A549 (cell line): Measurements from ENCODE around the gene ZNF652. TPM values are rescaled to one million over a fixed set of nuclear protein-coding genes. Genes with fewer than 3 reads are reported as not detected.

ENCODE experiments used
- ATAC-seq, 2 experiments: fragments of 200-7000 bp in 1 of 2; fragments of >200 bp in 1 of 2; cut with Nextera tagmentation in 1 of 2; cut with Tn5 transposase in 1 of 2; 3 replicates each; pipeline versions ENCODE4 v1.8.0 to v1.9.1; 2018 to 2020; ENCODE audit warnings: mild to moderate bottlenecking in 1 of 2, moderate library complexity in 1 of 2
- CTCF ChIA-PET: fragments of 300-600 bp; sonication (Branson Sonifier 250); formaldehyde crosslinking; extraction: SDS; loops from one replicate; lab custom pipeline; 2021; ENCODE audit warnings: antibody characterized with exemption, inconsistent platforms; lab: Yijun Ruan, JAX
- POLR2A ChIA-PET: fragments of 350-600 bp; formaldehyde crosslinking; extraction: SDS; loops from one replicate; lab custom pipeline; 2021; ENCODE audit warnings: antibody characterized with exemption, inconsistent platforms; lab: Yijun Ruan, JAX
- DNase-seq, 2 experiments: peaks; one replicate each; pipeline versions ENCODE4 v3.0.0 to v3.0.0-alpha.2; 2011 to 2016; ENCODE audit warnings: low read depth in 1 of 2, low spot score in 1 of 2
- FAIRE-seq: peaks from 2 replicates; lab custom pipeline; 2011; peaks lifted over from hg19 to GRCh38; lab: Jason Lieb, UNC
- H3K27ac ChIP-seq, 2 experiments: fragments of >200 bp; sonication (Bioruptor Twin); formaldehyde crosslinking; 3 replicates each; pipeline ENCODE4 v1.5.1; 2016 to 2017
- H3K4me1 ChIP-seq: fragments of >200 bp; sonication (Bioruptor Twin); formaldehyde crosslinking; 3 replicates; pipeline ENCODE4 v1.6.1; 2016
- H3K4me2 ChIP-seq: fragments of >200 bp; sonication (Bioruptor Twin); formaldehyde crosslinking; 3 replicates; pipeline ENCODE4 v1.6.1; 2016
- H3K4me3 ChIP-seq: fragments of >200 bp; sonication (Bioruptor Twin); formaldehyde crosslinking; 3 replicates; pipeline ENCODE4 v1.5.1; 2016
- H3K9me3 ChIP-seq: fragments of >200 bp; sonication (Bioruptor Twin); formaldehyde crosslinking; 3 replicates; pipeline ENCODE4 v1.6.1; 2016
- BHLHE40 ChIP-seq: IDR thresholded peaks from 2 replicates; pipeline ENCODE4 v1.6.1; 2012; ENCODE audit warnings: low read depth, low read length, inconsistent platforms
- CEBPB ChIP-seq, 2 experiments: fragments of >200 bp in 1 of 2; sonication (Bioruptor Twin) in 1 of 2; formaldehyde crosslinking in 1 of 2; IDR thresholded peaks; 2 replicates each; pipeline ENCODE4 v1.6.1; 2012 to 2016
- CHD2 ChIP-seq: fragments of 150-350 bp; IDR thresholded peaks from 2 replicates; pipeline ENCODE4 v1.6.1; 2014; ENCODE audit warnings: low read length; ENCODE audit not compliant: partially characterized antibody
- CHD4 ChIP-seq: fragments of 200-600 bp; sonication (generic); IDR thresholded peaks from 2 replicates; pipeline ENCODE4 v1.6.1; 2016; ENCODE audit warnings: antibody characterized with exemption, mild to moderate bottlenecking, borderline replicate concordance
- EP300 ChIP-seq, 2 experiments: fragments of >200 bp; sonication (Bioruptor Twin); formaldehyde crosslinking; IDR thresholded peaks; 2 replicates in 1 of 2; 3 replicates in 1 of 2; pipeline ENCODE4 v1.6.1; 2016 to 2017
- ESRRA ChIP-seq: fragments of 150-350 bp; IDR thresholded peaks from 2 replicates; pipeline ENCODE4 v1.6.1; 2014; ENCODE audit warnings: mild to moderate bottlenecking, low read length, borderline replicate concordance
- FOSL2 ChIP-seq, 2 experiments: fragments of 450-650 bp in 1 of 2; fragments of >200 bp in 1 of 2; sonication (Bioruptor Twin) in 1 of 2; formaldehyde crosslinking; IDR thresholded peaks; 2 replicates each; pipeline versions ENCODE4 v1.5.0 to v1.6.1; 2016 to 2020; ENCODE audit warnings: mild to moderate bottlenecking in 1 of 2, moderate library complexity in 1 of 2
- HEYL ChIP-seq: fragments of 250-450 bp; sonication (Bioruptor Pico); IDR thresholded peaks from 2 replicates; pipeline ENCODE4 v1.8.0; 2021; ENCODE audit warnings: mild to moderate bottlenecking, moderate library complexity
- HOXB5 ChIP-seq: fragments of 250-450 bp; sonication (Bioruptor Pico); IDR thresholded peaks from 2 replicates; pipeline ENCODE4 v1.5.0; 2020; ENCODE audit warnings: mild to moderate bottlenecking, moderate library complexity
- JUNB ChIP-seq: fragments of >200 bp; sonication (Bioruptor Twin); formaldehyde crosslinking; IDR thresholded peaks from 2 replicates; pipeline ENCODE4 v1.6.1; 2016
- PHF8 ChIP-seq: fragments of 200-600 bp; sonication (generic); IDR thresholded peaks from 2 replicates; pipeline ENCODE4 v1.6.1; 2016; ENCODE audit warnings: low read depth, mild to moderate bottlenecking, antibody characterized with exemption, moderate library complexity, borderline replicate concordance
- RARB ChIP-seq: fragments of 250-450 bp; sonication (Bioruptor Pico); IDR thresholded peaks from 2 replicates; pipeline ENCODE4 v1.8.0; 2021; ENCODE audit warnings: mild to moderate bottlenecking, moderate library complexity
- RNF2 ChIP-seq: fragments of 200-600 bp; sonication (generic); IDR thresholded peaks from 2 replicates; pipeline ENCODE4 v1.6.1; 2016; ENCODE audit warnings: low read depth, mild to moderate bottlenecking, antibody characterized with exemption, moderate library complexity, borderline replicate concordance
- SREBF2 ChIP-seq: fragments of 450-650 bp; IDR thresholded peaks from 2 replicates; pipeline ENCODE4 v1.6.1; 2014; ENCODE audit warnings: mild to moderate bottlenecking, moderate library complexity
- ZC3H11A ChIP-seq: fragments of 450-650 bp; IDR thresholded peaks from 2 replicates; pipeline ENCODE4 v1.6.1; 2014; ENCODE audit warnings: antibody characterized with exemption, mild to moderate bottlenecking
- ZFP36 ChIP-seq: fragments of 450-650 bp; IDR thresholded peaks from 2 replicates; pipeline ENCODE4 v1.6.1; 2014; ENCODE audit warnings: borderline replicate concordance; ENCODE audit not compliant: partially characterized antibody
- ZNF302 ChIP-seq: fragments of 250-450 bp; sonication (Bioruptor Pico); IDR thresholded peaks from 2 replicates; pipeline ENCODE4 v1.9.0; 2021; ENCODE audit warnings: inconsistent platforms, mild to moderate bottlenecking, moderate library complexity
- WGBS: methylation state at CpG from one replicate; pipeline ENCODE4 v1.1.6; 2017; ENCODE audit errors: missing lambda C conversion rate; 5-methylcytosine and 5-hydroxymethylcytosine counted together
- polyA plus RNA-seq, 4 experiments: library from polyadenylated mRNA; depleted of rRNA in 3 of 4; stranded (reverse); fragments of >200 nt; fragmentation: RNase III in 1 of 4; extraction: RNeasy Plus Mini Kit Qiagen cat#74134 plus additional on column Dnase treatment in 1 of 4; gene quantifications; 2 replicates in 3 of 4; 3 replicates in 1 of 4; pipeline ENCODE4 v1.2.3, GENCODE V29; 2011 to 2017
- TF ChIP-seq, protein P1 (sequence below): fragments of 150-350 bp; IDR thresholded peaks from 2 replicates; pipeline ENCODE4 v1.6.1; 2014; ENCODE audit warnings: low read depth, mild to moderate bottlenecking, low read length
- TF ChIP-seq, protein P2 (sequence below): fragments of >200 bp; sonication (Bioruptor Twin); formaldehyde crosslinking; IDR thresholded peaks from 2 replicates; pipeline ENCODE4 v1.6.1; 2016
- TF ChIP-seq, protein P3 (sequence below): fragments of 450-650 bp; IDR thresholded peaks from 2 replicates; pipeline ENCODE4 v1.6.1; 2014; ENCODE audit warnings: antibody characterized with exemption
- TF ChIP-seq, protein P4 (sequence below): IDR thresholded peaks from 2 replicates; pipeline ENCODE4 v1.6.1; 2012; ENCODE audit warnings: low read depth, borderline replicate concordance
- TF ChIP-seq, protein P5 (sequence below): fragments of >200 bp; sonication (Bioruptor Twin); formaldehyde crosslinking; IDR thresholded peaks from 3 replicates; pipeline ENCODE4 v1.5.1; 2016

Gene ZNF652
- polyA plus RNA-seq, 2 of the 4 experiments (the other 2 are of a cell fraction): 5.7 to 14.8 TPM

DNA sequence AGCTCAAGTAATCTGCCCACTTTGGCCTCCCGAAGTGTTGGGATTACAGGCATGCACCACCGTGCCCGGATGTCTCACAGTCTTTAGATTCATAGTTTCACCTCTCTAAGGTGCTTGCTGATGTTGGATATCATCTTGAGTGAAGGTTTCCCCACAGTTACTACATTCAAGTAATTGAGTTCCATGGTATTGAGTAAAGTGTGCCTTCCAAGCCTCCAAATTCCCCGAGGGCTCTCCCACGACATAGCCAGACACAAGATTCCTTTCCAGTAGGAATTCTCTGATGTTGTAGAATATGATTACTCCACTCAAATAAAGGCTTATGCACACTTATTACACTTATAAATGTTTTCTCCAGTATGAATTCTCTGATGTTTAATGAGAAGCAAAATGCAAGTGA, 16.3 kb upstream of the ZNF652 start:
- FAIRE-seq: no peak
- POLR2A ChIA-PET: no interaction called here

DNA sequence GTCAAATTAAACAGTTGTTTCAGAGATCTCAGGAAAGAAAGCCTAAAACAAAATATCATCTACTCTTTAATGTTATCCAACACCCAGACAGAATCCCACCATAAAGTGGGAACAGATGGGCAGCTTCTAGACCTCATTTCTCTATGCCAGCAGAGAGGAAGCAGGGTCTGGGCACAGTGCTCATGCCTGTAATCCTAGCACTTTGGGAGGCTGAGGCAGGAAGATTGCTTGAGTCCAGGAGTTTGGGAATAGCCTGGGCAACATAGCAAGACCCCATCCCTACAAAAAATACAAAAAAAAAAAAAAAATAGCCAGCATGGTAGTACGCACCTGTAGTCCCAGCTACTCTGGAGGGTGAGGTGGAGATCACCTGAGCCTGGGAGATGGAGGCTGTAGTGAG, 13.5 kb upstream of the ZNF652 start:
- H3K4me3 ChIP-seq: no peak overlapping the region
- no peak for DNase-seq
- WGBS: 83% methylated on average over 1 of the region's 1 CpG
- peaks cover 34% of the 10 kb centered on the region for H3K9me3 ChIP-seq
- TF ChIP-seq FOSL2 (IDR thresholded peaks at IDR 0.05): no peak
- TF ChIP-seq FOSL2 (CRISPR knock-in tag; IDR thresholded peaks at IDR 0.05): no peak
- no peak for TF ChIP-seq ESRRA
- no peak for TF ChIP-seq RARB (CRISPR knock-in tag)
- no peak for TF ChIP-seq ZC3H11A
- TF ChIP-seq, protein P1, sequence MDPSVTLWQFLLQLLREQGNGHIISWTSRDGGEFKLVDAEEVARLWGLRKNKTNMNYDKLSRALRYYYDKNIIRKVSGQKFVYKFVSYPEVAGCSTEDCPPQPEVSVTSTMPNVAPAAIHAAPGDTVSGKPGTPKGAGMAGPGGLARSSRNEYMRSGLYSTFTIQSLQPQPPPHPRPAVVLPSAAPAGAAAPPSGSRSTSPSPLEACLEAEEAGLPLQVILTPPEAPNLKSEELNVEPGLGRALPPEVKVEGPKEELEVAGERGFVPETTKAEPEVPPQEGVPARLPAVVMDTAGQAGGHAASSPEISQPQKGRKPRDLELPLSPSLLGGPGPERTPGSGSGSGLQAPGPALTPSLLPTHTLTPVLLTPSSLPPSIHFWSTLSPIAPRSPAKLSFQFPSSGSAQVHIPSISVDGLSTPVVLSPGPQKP: no peak
- no peak for TF ChIP-seq EP300 (IDR thresholded peaks at IDR 0.05)
- no peak for TF ChIP-seq CHD2
- no peak for TF ChIP-seq PHF8
- TF ChIP-seq CEBPB (IDR thresholded peaks at IDR 0.05): no peak
- TF ChIP-seq RNF2: no peak
- TF ChIP-seq, protein P2, sequence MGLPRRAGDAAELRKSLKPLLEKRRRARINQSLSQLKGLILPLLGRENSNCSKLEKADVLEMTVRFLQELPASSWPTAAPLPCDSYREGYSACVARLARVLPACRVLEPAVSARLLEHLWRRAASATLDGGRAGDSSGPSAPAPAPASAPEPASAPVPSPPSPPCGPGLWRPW: no peak
- no peak for TF ChIP-seq BHLHE40
- H3K4me1 ChIP-seq: no peaks in the 10 kb centered on the region
- ChIA-PET CTCF (interaction anchor here (0.6 to 3.8 kb wide), 5 partner anchors 9 to 181 kb away, joined by 3 to 17 read pairs (median 4); no protein-coding TSS in a partner anchor), POLR2A (no interaction called here)
- no peak for ATAC-seq
- H3K4me2 ChIP-seq: no peak overlapping the region
- H3K27ac ChIP-seq: no peak overlapping the region
- FAIRE-seq: no peak

More for the DNA sequence above, 16.3 kb upstream of the ZNF652 start:
- Histone ChIP-seq H3K9me3 (peaks cover 34% of the 10 kb centered on the region), H3K27ac (no peak overlapping the region), H3K4me3 (no peak overlapping the region)
- DNase-seq: no peak
- CTCF ChIA-PET: interaction anchor here (0.6 to 3.8 kb wide), 4 partner anchors 18 to 429 kb away, joined by 3 to 17 read pairs (median 3); no protein-coding TSS in a partner anchor
- no peak for TF ChIP-seq ZNF302 (CRISPR knock-in tag)
- TF ChIP-seq EP300 (IDR thresholded peaks at IDR 0.05): no peak
- no peak for TF ChIP-seq CHD4
- TF ChIP-seq, protein P3, sequence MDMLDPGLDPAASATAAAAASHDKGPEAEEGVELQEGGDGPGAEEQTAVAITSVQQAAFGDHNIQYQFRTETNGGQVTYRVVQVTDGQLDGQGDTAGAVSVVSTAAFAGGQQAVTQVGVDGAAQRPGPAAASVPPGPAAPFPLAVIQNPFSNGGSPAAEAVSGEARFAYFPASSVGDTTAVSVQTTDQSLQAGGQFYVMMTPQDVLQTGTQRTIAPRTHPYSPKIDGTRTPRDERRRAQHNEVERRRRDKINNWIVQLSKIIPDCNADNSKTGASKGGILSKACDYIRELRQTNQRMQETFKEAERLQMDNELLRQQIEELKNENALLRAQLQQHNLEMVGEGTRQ: no peak
- TF ChIP-seq, protein P4, sequence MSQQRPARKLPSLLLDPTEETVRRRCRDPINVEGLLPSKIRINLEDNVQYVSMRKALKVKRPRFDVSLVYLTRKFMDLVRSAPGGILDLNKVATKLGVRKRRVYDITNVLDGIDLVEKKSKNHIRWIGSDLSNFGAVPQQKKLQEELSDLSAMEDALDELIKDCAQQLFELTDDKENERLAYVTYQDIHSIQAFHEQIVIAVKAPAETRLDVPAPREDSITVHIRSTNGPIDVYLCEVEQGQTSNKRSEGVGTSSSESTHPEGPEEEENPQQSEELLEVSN: no peak
- no peak for TF ChIP-seq JUNB
- no peak for TF ChIP-seq HOXB5 (CRISPR knock-in tag)
- no peak for TF ChIP-seq SREBF2
- TF ChIP-seq HEYL (CRISPR knock-in tag): no peak
- TF ChIP-seq, protein P5, sequence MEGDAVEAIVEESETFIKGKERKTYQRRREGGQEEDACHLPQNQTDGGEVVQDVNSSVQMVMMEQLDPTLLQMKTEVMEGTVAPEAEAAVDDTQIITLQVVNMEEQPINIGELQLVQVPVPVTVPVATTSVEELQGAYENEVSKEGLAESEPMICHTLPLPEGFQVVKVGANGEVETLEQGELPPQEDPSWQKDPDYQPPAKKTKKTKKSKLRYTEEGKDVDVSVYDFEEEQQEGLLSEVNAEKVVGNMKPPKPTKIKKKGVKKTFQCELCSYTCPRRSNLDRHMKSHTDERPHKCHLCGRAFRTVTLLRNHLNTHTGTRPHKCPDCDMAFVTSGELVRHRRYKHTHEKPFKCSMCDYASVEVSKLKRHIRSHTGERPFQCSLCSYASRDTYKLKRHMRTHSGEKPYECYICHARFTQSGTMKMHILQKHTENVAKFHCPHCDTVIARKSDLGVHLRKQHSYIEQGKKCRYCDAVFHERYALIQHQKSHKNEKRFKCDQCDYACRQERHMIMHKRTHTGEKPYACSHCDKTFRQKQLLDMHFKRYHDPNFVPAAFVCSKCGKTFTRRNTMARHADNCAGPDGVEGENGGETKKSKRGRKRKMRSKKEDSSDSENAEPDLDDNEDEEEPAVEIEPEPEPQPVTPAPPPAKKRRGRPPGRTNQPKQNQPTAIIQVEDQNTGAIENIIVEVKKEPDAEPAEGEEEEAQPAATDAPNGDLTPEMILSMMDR: no peak
- no peak for TF ChIP-seq ZFP36
- no peak for TF ChIP-seq RARB (CRISPR knock-in tag)
- TF ChIP-seq, all 56 proteins: peak for 0
- Histone ChIP-seq H3K4me2 (no peak overlapping the region), H3K4me1 (no peaks in the 10 kb centered on the region)
- WGBS: 1% methylated on average over 5 of the region's 5 CpGs
- no peak for ATAC-seq
